NCI-H345 treated with DMSO at 0.1 percent for 48 hours (cell line): ENCODE measurements around the gene CCSER2.
"Not testable (repeated sequence)": the region's sequence is repeated elsewhere in the genome, so short reads cannot be mapped to it uniquely, and the experiment has no call there.

Source experiments
- DNase-seq: peaks from one replicate; lab custom pipeline; 2025; ENCODE audit not compliant: unreplicated experiment; lab: John Stamatoyannopoulos, UW

CCSER2 gene

GRCh38 chr10:84511709-84512285 is 183.4 kb downstream of the CCSER2 start:
- no peak for DNase-seq

- DNase-seq: no peak
Measured at GRCh38 chr10:84517554-84517953, 189.2 kb downstream of the CCSER2 start.

GRCh38 chr10:84519235-84519634 is 190.8 kb downstream of the CCSER2 start:
- no peak for DNase-seq

GRCh38 chr10:84521013-84521412 is 192.6 kb downstream of the CCSER2 start:
- DNase-seq: no peak

- DNase-seq: no peak
Measured at GRCh38 chr10:84521468-84521867, 193.1 kb downstream of the CCSER2 start.

GRCh38 chr10:84522612-84523462 is 194.4 kb downstream of the CCSER2 start:
- DNase-seq: no peak

- no peak for DNase-seq
Measured at GRCh38 chr10:84523526-84523925, 195.1 kb downstream of the CCSER2 start.

GRCh38 chr10:84524435-84524834 is 196.0 kb downstream of the CCSER2 start:
- no peak for DNase-seq

GRCh38 chr10:84525120-84525806 is 196.9 kb downstream of the CCSER2 start:
- no peak for DNase-seq

- not testable (repeated sequence) for DNase-seq
Measured at GRCh38 chr10:84525807-84526182, 197.4 kb downstream of the CCSER2 start.

GRCh38 chr10:84527386-84527785 is 199.0 kb downstream of the CCSER2 start:
- not testable (repeated sequence) for DNase-seq

GRCh38 chr10:84528526-84528925 is 200.1 kb downstream of the CCSER2 start:
- DNase-seq: not testable (repeated sequence)

GRCh38 chr10:84530724-84531325 is 202.4 kb downstream of the CCSER2 start:
- no peak for DNase-seq

GRCh38 chr10:84531396-84531795 is 203.0 kb downstream of the CCSER2 start:
- no peak for DNase-seq

GRCh38 chr10:84534168-84534567 is 205.8 kb downstream of the CCSER2 start:
- no peak for DNase-seq

GRCh38 chr10:84537447-84537931 is 209.1 kb downstream of the CCSER2 start:
- DNase-seq: peak; percentile 23

- DNase-seq: no peak
Measured at GRCh38 chr10:84538036-84538435, 209.6 kb downstream of the CCSER2 start.

GRCh38 chr10:84539216-84539615 is 210.8 kb downstream of the CCSER2 start:
- DNase-seq: no peak

GRCh38 chr10:84540022-84540616 is 211.7 kb downstream of the CCSER2 start:
- DNase-seq: no peak

- DNase-seq: peak; percentile 32
Measured at GRCh38 chr10:84540617-84541288, 212.4 kb downstream of the CCSER2 start.

- DNase-seq: no peak
Measured at GRCh38 chr10:84541289-84541637, 212.9 kb downstream of the CCSER2 start.
